Measurements from ENCODE around the gene RGS12. TPM values are rescaled to one million over a fixed set of nuclear protein-coding genes. Genes with fewer than 3 reads are reported as not detected.

The RGS12 gene
- total RNA-seq, 1 experiment from 2014 or later: 16.9 TPM

GRCh38 chr4:3257556-3258482, 35.0 kb upstream of the RGS12 start:
- Mint-ChIP-seq H3K27ac (no peak overlapping the region), H3K27me3 (ENCODE audit: low read depth) (peaks cover 4% of the 10 kb centered on the region; the same call in 1 of the 2 replicates), H3K4me3 (no peak overlapping the region), H3K36me3 (ENCODE audit: insufficient read depth in 1 of 3, low read depth in 3 of 3) (no peaks in the 10 kb centered on the region), H3K4me1 (no peaks in the 10 kb centered on the region), H3K9me3 (no peaks in the 10 kb centered on the region; a peak in 1 of 5 replicates)
- no peak overlapping the region for H2AFZ ChIP-seq (ENCODE audit: low read length)
- DNase-seq: peak; percentile 24
- H3K4me1 ChIP-seq (ENCODE audit: insufficient read depth, low read length): no peaks in the 10 kb centered on the region
- no peaks in the 10 kb centered on the region for H3K79me2 ChIP-seq (ENCODE audit: insufficient read depth, low read length)
- no peak overlapping the region for H3K4ac ChIP-seq (ENCODE audit: low read depth, low read length)
- H3K27ac ChIP-seq (ENCODE audit: insufficient read length, low read depth, low read length): no peak overlapping the region
- H3K79me1 ChIP-seq (ENCODE audit: insufficient read depth, low read depth, low read length, poor library complexity, severe bottlenecking): no peaks in the 10 kb centered on the region
- no CpG with 5 or more reads among the region's 29 CpGs for WGBS (ENCODE audit: extremely low coverage, insufficient read length, low lambda C conversion rate)
- no peak overlapping the region for H2BK120ac ChIP-seq (ENCODE audit: low read depth, low read length, poor library complexity, severe bottlenecking)
- H2BK15ac ChIP-seq (ENCODE audit: low read depth, low read length): no peak overlapping the region
- H4K5ac ChIP-seq (ENCODE audit: insufficient read length, low read depth, low read length): no peak overlapping the region
- H4K8ac ChIP-seq (replicated peaks; ENCODE audit: insufficient read length, low read depth, low read length): no peak overlapping the region
- no peak overlapping the region for H2BK5ac ChIP-seq (ENCODE audit: insufficient read length, low read length)
- no peak overlapping the region for H3K9ac ChIP-seq (ENCODE audit: extremely low read depth, insufficient read length, low read length)
- H3K9me3 ChIP-seq (ENCODE audit: control insufficient read depth, low read depth, low read length): no peaks in the 10 kb centered on the region
- H3K18ac ChIP-seq (ENCODE audit: insufficient read length, low read depth, low read length): no peak overlapping the region
- TF ChIP-seq CTCF (conservative IDR thresholded peaks at IDR 0.05): no peak
- no peak overlapping the region for H2AK5ac ChIP-seq (ENCODE audit: insufficient read length, low read length)
- H4K20me1 ChIP-seq (ENCODE audit: control insufficient read depth, insufficient read depth, insufficient read length): no peaks in the 10 kb centered on the region
- no peak overlapping the region for H3K4me2 ChIP-seq (ENCODE audit: insufficient read depth, insufficient read length, low read length)
- no peak overlapping the region for H4K91ac ChIP-seq (ENCODE audit: insufficient read length, low read depth, low read length)
- no peaks in the 10 kb centered on the region for H3K23me2 ChIP-seq (ENCODE audit: insufficient read length, low read depth, low read length, poor library complexity, severe bottlenecking)
- H3K23ac ChIP-seq (ENCODE audit: insufficient read length, low read depth, low read length): no peak overlapping the region
- no peak overlapping the region for H2BK20ac ChIP-seq (ENCODE audit: low read depth, low read length, poor library complexity, severe bottlenecking)
- no peak overlapping the region for H2BK12ac ChIP-seq (ENCODE audit: insufficient read length, low read depth, low read length)
- H3T11ph ChIP-seq (ENCODE audit: low read length): no peak overlapping the region
- no peaks in the 10 kb centered on the region for H3K27me3 ChIP-seq (ENCODE audit: insufficient read depth, low read length)
- H3K14ac ChIP-seq (ENCODE audit: insufficient read depth, low read length): no peak overlapping the region; the same call in 1 of the 2 replicates
- H3K56ac ChIP-seq (ENCODE audit: insufficient read length, low read depth, low read length): no peak overlapping the region

Measured in H9 (cell line).